ENCODE data around the gene TSPO. TPM values are rescaled to one million over a fixed set of nuclear protein-coding genes. Genes with fewer than 3 reads are reported as not detected.

Gene TSPO
- total and polyA plus RNA-seq, 2 of the 13 experiments (the other 11 are each of a cell fraction or from before 2014, with no cell fraction given) = 0.46 to 1.4 TPM

- TF ChIP-seq, protein P1, sequence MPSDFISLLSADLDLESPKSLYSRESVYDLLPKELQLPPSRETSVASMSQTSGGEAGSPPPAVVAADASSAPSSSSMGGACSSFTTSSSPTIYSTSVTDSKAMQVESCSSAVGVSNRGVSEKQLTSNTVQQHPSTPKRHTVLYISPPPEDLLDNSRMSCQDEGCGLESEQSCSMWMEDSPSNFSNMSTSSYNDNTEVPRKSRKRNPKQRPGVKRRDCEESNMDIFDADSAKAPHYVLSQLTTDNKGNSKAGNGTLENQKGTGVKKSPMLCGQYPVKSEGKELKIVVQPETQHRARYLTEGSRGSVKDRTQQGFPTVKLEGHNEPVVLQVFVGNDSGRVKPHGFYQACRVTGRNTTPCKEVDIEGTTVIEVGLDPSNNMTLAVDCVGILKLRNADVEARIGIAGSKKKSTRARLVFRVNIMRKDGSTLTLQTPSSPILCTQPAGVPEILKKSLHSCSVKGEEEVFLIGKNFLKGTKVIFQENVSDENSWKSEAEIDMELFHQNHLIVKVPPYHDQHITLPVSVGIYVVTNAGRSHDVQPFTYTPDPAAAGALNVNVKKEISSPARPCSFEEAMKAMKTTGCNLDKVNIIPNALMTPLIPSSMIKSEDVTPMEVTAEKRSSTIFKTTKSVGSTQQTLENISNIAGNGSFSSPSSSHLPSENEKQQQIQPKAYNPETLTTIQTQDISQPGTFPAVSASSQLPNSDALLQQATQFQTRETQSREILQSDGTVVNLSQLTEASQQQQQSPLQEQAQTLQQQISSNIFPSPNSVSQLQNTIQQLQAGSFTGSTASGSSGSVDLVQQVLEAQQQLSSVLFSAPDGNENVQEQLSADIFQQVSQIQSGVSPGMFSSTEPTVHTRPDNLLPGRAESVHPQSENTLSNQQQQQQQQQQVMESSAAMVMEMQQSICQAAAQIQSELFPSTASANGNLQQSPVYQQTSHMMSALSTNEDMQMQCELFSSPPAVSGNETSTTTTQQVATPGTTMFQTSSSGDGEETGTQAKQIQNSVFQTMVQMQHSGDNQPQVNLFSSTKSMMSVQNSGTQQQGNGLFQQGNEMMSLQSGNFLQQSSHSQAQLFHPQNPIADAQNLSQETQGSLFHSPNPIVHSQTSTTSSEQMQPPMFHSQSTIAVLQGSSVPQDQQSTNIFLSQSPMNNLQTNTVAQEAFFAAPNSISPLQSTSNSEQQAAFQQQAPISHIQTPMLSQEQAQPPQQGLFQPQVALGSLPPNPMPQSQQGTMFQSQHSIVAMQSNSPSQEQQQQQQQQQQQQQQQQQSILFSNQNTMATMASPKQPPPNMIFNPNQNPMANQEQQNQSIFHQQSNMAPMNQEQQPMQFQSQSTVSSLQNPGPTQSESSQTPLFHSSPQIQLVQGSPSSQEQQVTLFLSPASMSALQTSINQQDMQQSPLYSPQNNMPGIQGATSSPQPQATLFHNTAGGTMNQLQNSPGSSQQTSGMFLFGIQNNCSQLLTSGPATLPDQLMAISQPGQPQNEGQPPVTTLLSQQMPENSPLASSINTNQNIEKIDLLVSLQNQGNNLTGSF (CRISPR knock-in tag; IDR thresholded peaks at IDR 0.05) = 0 out of 2 replicates have a peak, but pooled peaks have one; percentile 57
- TF ChIP-seq ZNF580 (CRISPR knock-in tag; IDR thresholded peaks at IDR 0.05; ENCODE audit: borderline replicate concordance, low read depth) (peak; percentile 72; the same call in 1 of the 2 replicates), UBTF (CRISPR knock-in tag; IDR thresholded peaks at IDR 0.05) (peak; percentile 87), ZNF790 (CRISPR knock-in tag; IDR thresholded peaks at IDR 0.05; ENCODE audit: borderline replicate concordance) (no peak; the same call in 1 of the 2 replicates), AHR (CRISPR knock-in tag; IDR thresholded peaks at IDR 0.05) (0 out of 2 replicates have a peak, but pooled peaks have one; percentile 31), ZNF276 (CRISPR knock-in tag; IDR thresholded peaks at IDR 0.05; ENCODE audit: low read depth) (no peak), GTF3A (CRISPR knock-in tag; conservative IDR thresholded peaks at IDR 0.05) (no peak), ZFP36L2 (CRISPR knock-in tag; IDR thresholded peaks at IDR 0.05) (no peak), FUBP1 (CRISPR knock-in tag; IDR thresholded peaks at IDR 0.05; ENCODE audit: borderline replicate concordance) (peak; percentile 53; the same call in 1 of the 2 replicates), ZBTB21 (CRISPR knock-in tag; IDR thresholded peaks at IDR 0.05) (no peak)
- TF ChIP-seq, protein P2, sequence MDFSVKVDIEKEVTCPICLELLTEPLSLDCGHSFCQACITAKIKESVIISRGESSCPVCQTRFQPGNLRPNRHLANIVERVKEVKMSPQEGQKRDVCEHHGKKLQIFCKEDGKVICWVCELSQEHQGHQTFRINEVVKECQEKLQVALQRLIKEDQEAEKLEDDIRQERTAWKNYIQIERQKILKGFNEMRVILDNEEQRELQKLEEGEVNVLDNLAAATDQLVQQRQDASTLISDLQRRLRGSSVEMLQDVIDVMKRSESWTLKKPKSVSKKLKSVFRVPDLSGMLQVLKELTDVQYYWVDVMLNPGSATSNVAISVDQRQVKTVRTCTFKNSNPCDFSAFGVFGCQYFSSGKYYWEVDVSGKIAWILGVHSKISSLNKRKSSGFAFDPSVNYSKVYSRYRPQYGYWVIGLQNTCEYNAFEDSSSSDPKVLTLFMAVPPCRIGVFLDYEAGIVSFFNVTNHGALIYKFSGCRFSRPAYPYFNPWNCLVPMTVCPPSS (IDR thresholded peaks at IDR 0.05) = no peak
Measured at GRCh38 chr22:43187171-43188099, 36.1 kb downstream of the TSPO start (continued).

Measured in HepG2 (cell line).